Esophagus squamous epithelium (tissue), 5 donors: ENCODE data around the gene IL18R1. TPM values are rescaled to one million over a fixed set of nuclear protein-coding genes. Genes with fewer than 3 reads are reported as not detected.

Source experiments
- DNase-seq: peaks from one replicate; lab custom pipeline; 2025; lab: John Stamatoyannopoulos, UW
- H3K27ac ChIP-seq, 4 donors: fragments of 200-600 bp; sonication (generic); one replicate each; pipeline ENCODE4 v1.5.1; 2016 to 2019; ENCODE audit warnings: mild to moderate bottlenecking in 1 of 4
- H3K27me3 ChIP-seq, 4 donors: fragments of 200-600 bp; sonication (generic); 1 replicate in 3 of 4; 2 replicates in 1 of 4; pipeline versions ENCODE4 v1.5.1 to v1.6.0; 2017 to 2021; ENCODE audit warnings: antibody characterized with exemption in 1 of 4
- H3K36me3 ChIP-seq, 3 donors: fragments of 200-600 bp; sonication (generic); one replicate each; pipeline ENCODE4 v1.5.1; 2016 to 2019
- H3K4me1 ChIP-seq, 3 donors: fragments of 200-600 bp; sonication (generic); one replicate each; pipeline ENCODE4 v1.5.1; 2017 to 2019
- H3K4me3 ChIP-seq, 4 donors: fragments of 200-600 bp; sonication (generic); 1 replicate in 3 of 4; 2 replicates in 1 of 4; pipeline ENCODE4 v1.5.1; 2016 to 2019; ENCODE audit warnings: mild to moderate bottlenecking in 2 of 4, moderate library complexity in 1 of 4
- H3K9me3 ChIP-seq, 3 donors: fragments of 200-600 bp; sonication (generic); one replicate each; pipeline ENCODE4 v1.5.1; 2016 to 2019
- CTCF ChIP-seq, 6 experiments: fragments of 450-650 bp in 4 of 6; fragments of 200-600 bp in 2 of 6; sonication (generic) in 2 of 6; IDR thresholded peaks; one replicate each; pipeline ENCODE4 v1.5.1; 2016 to 2019; ENCODE audit warnings: antibody characterized with exemption in 6 of 6, mild to moderate bottlenecking in 4 of 6, moderate library complexity in 4 of 6
- POLR2A ChIP-seq, 4 donors: fragments of 450-650 bp; IDR thresholded peaks; one replicate each; pipeline ENCODE4 v1.6.1; 2017; ENCODE audit warnings: antibody characterized with exemption in 4 of 4, mild to moderate bottlenecking in 4 of 4, moderate library complexity in 3 of 4
- WGBS, 2 donors: methylation state at CpG; one replicate each; pipeline ENCODE4 v1.1.5; 2018; 5-methylcytosine and 5-hydroxymethylcytosine counted together
- intact Hi-C: fragments of 100-400 bp; cut with DNase I; formaldehyde crosslinking; loops from one replicate; pipeline ENCODE4 v1.15.0; 2022
- total RNA-seq, 4 donors: library from RNA; depleted of rRNA; stranded (reverse); fragments of >200 nt; gene quantifications; one replicate each; pipeline ENCODE4 v1.1.0, GENCODE V29; 2016
- donor health status: DM: yes; HTN: yes; CAD: no.

IL18R1 gene
- total RNA-seq, 4 donors from 2014 or later: 0.45 to 5.5 (median 1.8) TPM

GRCh38 chr2:102427249-102427648, 71.7 kb downstream of the IL18R1 start:
- Histone ChIP-seq H3K36me3 (no peaks in the 10 kb centered on the region), H3K4me3 (no peak overlapping the region), H3K9me3 (no peaks in the 10 kb centered on the region), H3K27me3 (no peaks in the 10 kb centered on the region), H3K4me1 (no peaks in the 10 kb centered on the region), H3K27ac (no peak overlapping the region)
- 28 to 95% methylated on average over 1 of the region's 1 CpG for WGBS, 2 donors
- no peak for DNase-seq
- intact Hi-C loops: no loop called here
- TF ChIP-seq CTCF (IDR thresholded peaks at IDR 0.05): no peak
- TF ChIP-seq POLR2A (IDR thresholded peaks at IDR 0.05): no peak

- Histone ChIP-seq H3K4me1 (no peaks in the 10 kb centered on the region), H3K9me3 (no peaks in the 10 kb centered on the region), H3K36me3 (no peaks in the 10 kb centered on the region), H3K27ac (no peak overlapping the region), H3K27me3 (no peaks in the 10 kb centered on the region), H3K4me3 (no peak overlapping the region)
- TF ChIP-seq POLR2A (IDR thresholded peaks at IDR 0.05): no peak
- no peak for TF ChIP-seq CTCF (IDR thresholded peaks at IDR 0.05)
- no peak for DNase-seq
- 67 to 73% methylated on average over 2 of the region's 2 CpGs for WGBS, 2 donors
- intact Hi-C loops: no loop called here
Observed at GRCh38 chr2:102428573-102428972, 73.0 kb downstream of the IL18R1 start.

- intact Hi-C loops: no loop called here
- no peaks in the 10 kb centered on the region for H3K4me1 ChIP-seq
- no peaks in the 10 kb centered on the region for H3K9me3 ChIP-seq
- H3K27ac ChIP-seq: no peak overlapping the region
- no peak for TF ChIP-seq CTCF (IDR thresholded peaks at IDR 0.05)
- TF ChIP-seq POLR2A (IDR thresholded peaks at IDR 0.05): no peak
- H3K4me3 ChIP-seq: no peak overlapping the region
- 63 to 100% methylated on average over 1 to 2 of the region's 2 CpGs for WGBS, 2 donors
- no peaks in the 10 kb centered on the region for H3K27me3 ChIP-seq
- DNase-seq: no peak
- H3K36me3 ChIP-seq: no peaks in the 10 kb centered on the region
Observed at GRCh38 chr2:102432386-102432785, 76.8 kb downstream of the IL18R1 start.

GRCh38 chr2:102433973-102434654, 78.5 kb downstream of the IL18R1 start:
- TF ChIP-seq POLR2A (IDR thresholded peaks at IDR 0.05): no peak
- no peak for TF ChIP-seq CTCF (IDR thresholded peaks at IDR 0.05)
- intact Hi-C loops: no loop called here

GRCh38 chr2:102434655-102435381, 79.2 kb downstream of the IL18R1 start:
- Histone ChIP-seq H3K4me3 (no peak overlapping the region), H3K9me3 (no peaks in the 10 kb centered on the region), H3K27ac (no peak overlapping the region), H3K4me1 (no peaks in the 10 kb centered on the region), H3K27me3 (no peaks in the 10 kb centered on the region), H3K36me3 (no peaks in the 10 kb centered on the region)
- 82 to 90% methylated on average over 2 of the region's 2 CpGs for WGBS, 2 donors
- TF ChIP-seq POLR2A (IDR thresholded peaks at IDR 0.05): no peak
- no peak for TF ChIP-seq CTCF (IDR thresholded peaks at IDR 0.05)
- no peak for DNase-seq
- intact Hi-C loops: no loop called here

More at GRCh38 chr2:102433973-102434654, 78.5 kb downstream of the IL18R1 start:
- no peak for DNase-seq
- Histone ChIP-seq H3K27ac (no peak overlapping the region), H3K4me1 (no peaks in the 10 kb centered on the region), H3K36me3 (no peaks in the 10 kb centered on the region), H3K4me3 (no peak overlapping the region), H3K9me3 (no peaks in the 10 kb centered on the region), H3K27me3 (no peaks in the 10 kb centered on the region)
- 82 to 85% methylated on average over 4 of the region's 4 CpGs for WGBS, 2 donors
